HPDE6-E6E7 (cell line): ENCODE results near the gene SKAP1.
"Not testable (repeated sequence)": the region's sequence is repeated elsewhere in the genome, so short reads cannot be mapped to it uniquely, and the experiment has no call there.

Source experiments
- DNase-seq: peaks from one replicate; pipeline ENCODE4 v3.0.0; 2011; ENCODE audit warnings: missing footprints; ENCODE audit errors: extremely low spot score

The SKAP1 gene

GRCh38 chr17:48445248-48445620 is 15.2 kb upstream of the SKAP1 start:
- DNase-seq: no peak

DNA sequence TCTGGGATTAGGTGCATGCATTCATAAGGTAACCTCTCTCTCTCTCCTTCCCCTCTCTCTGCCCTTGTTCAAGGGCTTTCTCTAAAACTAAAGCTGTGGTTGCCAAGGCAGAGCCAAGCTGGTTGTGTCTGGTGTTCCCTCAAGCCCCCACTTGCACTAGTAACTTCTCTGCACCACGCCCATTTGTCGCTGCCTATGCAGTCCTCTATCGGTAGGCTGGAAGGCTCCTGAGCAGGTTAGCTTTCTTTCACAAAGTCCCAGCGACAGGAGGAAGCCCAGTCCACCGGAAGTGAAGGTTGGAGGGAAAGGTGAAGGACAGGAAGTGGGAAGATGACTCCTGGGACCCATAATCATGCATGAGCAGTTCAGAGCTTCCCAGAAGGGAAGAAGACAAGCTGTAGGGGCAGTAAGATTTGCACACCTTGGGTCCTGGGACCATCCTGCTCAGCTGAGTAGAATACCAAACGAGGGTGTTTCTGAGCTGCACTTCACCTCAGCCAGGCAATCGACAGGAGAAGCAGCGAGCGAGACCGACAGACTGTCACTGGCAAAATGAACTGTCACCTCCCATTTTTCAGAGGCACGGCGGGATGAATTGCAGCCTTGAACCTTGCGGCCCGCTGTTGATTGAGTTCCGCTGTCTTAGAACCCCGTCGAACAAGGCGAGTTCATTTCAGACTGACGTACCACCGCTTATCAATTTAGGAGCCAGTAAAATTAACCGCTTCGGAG is 14.7 kb upstream of the SKAP1 start:
- no peak for DNase-seq

DNA sequence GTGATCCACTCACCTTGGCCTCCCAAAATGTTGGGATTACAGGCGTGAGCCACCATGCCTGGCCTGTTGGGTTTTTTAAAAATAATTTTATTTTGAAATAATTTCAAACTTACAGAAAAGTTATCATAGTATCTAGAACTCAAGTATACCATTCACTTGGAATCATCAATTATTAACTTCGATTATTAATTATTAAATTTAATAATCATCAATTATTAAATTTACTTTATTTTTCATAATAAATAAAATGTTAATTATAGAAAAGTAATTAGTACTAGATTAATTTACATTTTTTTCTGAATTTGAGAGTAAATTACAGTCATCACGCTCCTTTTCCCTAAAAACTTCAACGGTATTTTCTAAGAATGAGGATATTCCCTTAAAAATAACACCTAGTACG is 13.7 kb upstream of the SKAP1 start:
- no peak for DNase-seq

GRCh38 chr17:48442819-48443218 is 12.8 kb upstream of the SKAP1 start:
- no peak for DNase-seq

- no peak for DNase-seq
Measured at GRCh38 chr17:48441862-48442261, 11.8 kb upstream of the SKAP1 start.

DNA sequence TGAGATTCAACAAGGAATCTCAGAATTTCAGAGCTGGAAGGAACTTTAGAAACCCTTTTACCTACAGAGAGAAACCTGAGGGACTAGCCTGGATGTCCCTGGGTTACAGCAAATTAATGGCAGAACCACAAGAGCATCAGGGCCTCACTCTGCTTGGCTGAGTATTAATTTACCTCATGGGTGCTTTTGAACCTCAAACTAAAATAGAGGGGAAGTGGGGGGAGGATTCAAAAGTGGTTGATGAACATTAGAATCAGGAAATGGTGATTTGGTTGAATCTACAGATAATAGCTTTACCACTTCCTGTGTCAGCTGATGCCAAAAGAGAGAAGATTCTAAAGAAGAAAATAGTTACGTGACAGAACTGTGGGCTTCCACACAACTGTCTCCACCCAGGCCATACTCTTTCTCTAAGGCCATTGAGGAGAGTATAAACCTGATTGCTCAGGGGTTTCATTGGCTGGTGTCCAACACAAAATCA is 11.3 kb upstream of the SKAP1 start:
- no peak for DNase-seq

- DNase-seq: no peak
Measured at GRCh38 chr17:48440669-48441068, 10.7 kb upstream of the SKAP1 start.

GRCh38 chr17:48439875-48440505 is 10.0 kb upstream of the SKAP1 start:
- no peak for DNase-seq

DNA sequence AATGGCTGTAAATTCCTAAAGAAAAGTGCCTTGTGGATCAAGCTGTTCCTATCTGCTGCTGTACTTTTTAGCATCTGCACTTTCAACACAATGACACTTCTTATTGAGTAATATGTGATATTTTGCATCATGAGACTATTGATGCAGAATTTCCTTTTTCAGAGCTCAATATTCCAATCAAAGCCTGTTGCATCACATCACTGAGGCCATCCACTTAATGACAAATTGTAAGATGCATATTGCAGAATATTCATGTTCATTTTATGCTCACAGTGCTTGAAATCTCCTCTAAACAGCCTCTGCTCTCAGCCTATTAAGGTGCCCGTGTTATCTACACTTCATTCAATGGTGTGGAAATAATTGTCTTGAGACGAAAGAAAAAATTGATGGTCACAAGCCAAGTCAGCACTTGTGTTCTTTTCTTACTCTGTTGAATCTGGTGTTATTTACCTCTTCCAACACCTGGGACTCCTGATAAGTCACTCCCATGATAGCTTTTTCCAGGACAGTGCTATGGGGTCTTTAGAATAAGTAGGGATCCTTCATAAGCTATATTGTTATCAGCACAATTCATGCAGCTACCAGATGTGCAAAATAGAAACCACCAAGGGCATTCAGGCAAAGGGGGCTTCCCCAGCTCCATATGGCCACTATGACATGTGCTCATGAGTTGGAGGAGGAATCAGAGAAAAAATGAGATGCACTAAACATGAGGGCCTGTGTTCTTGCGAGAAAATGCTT is 9.3 kb upstream of the SKAP1 start:
- no peak for DNase-seq

DNA sequence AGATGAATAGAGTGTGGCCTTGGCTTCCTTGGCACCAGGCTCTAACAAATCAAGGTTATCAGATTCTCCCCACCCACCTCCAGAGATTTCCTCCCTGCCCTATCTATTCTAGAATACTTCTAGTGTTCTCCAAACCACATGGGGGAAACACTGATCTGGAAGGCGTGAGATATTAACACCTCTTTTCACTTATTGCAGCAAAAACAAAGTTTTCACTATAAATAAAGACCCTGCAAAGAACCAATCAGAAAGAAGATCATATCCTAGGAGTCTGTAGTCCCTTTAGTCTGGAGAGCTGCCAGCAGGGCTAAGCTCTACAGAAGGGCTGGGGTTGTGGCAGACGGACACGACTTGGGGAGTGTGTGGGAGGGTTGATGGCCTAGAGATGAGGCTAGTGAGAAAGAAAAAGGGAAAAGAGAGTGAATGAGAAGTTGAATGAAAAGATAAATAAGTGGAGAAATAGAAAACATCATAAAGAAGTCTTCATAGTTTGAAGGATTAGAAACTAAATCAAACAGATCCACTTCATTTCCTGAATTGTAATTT is 8.6 kb upstream of the SKAP1 start:
- DNase-seq: no peak

DNA sequence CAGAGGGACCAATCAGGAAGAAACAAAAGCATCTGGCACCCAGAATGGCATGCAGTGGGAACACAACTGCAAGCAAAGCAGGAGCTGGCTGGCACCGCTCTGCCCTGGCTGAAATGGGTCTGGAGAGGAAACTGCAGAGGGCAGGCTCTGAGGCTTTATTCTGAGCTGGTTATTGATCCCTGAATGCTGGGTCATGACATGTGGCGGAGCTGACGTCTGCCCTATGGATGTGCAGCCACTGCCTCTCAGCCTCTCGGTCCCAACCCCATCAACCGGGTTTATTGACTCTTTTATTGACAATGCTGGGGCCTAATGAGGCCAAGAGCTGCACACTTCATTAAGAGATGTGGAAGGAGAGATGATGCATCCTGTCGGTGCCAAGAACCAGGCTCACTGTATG is 3.9 kb upstream of the SKAP1 start:
- no peak for DNase-seq

DNA sequence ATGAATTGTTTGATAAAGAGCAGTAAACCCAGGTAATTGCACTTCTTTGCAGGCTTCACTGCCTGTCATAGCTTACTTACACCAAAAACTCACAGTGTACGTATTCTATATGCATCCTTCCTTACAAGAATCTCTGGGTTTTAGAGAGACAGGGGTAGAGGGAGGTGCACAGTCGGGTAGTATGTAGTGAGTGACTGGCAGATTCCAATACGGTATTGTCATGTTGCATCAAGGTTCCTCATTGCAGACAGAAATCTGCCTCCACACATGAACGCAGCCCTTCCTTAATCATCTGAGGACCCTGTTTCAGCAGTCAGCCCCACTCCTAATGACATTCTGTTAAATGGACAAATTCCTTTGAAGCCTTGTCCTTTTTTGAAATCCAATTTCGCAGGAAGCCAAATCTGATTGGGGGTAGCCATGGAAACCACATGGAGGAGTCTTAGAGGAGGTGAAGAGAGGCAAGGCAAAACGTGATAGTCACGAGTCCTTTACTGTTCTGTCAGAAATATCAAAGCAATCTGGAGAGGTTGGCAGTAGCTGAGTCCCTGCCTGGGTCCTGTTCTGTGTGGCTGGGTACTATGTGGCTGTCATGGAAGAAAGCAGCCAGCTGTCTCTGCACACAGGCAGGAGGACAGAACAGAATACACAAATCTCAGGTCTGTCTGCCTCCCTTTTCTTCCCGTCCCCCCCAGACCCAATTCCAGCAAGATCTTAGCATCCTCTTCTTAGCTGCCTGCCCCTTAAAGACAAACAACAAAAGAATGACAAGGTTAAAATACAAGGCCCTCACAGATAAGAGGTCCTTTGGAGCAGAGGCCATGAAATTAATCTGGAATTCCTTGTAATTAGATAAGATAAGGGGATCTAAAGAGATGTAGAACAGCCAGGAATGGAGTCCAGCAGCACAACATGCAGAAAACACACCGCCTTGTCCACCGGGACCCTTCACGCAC is 3.1 kb upstream of the SKAP1 start:
- no peak for DNase-seq

DNA sequence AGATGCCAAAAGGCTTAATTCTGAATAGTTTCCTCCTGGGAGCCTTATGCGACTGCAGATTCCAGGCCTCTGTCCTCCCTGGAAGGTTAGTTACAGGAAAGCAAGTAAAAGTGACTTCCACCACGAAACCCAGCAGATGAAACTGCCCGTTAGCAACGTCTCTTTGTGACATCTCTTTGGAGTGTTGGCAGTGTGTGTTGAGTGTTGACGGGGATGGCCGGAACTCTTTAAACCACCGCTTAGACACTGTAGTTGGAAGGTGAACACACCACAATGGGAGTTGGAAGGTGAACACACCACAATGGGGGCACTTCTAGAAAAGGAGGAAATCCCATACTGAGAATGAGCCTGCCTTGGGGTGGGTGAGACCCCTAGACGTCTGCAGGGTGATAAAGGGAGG is 858 bp downstream of the SKAP1 start:
- no peak for DNase-seq

GRCh38 chr17:48427598-48427997 is 2.4 kb downstream of the SKAP1 start:
- DNase-seq: no peak

DNA sequence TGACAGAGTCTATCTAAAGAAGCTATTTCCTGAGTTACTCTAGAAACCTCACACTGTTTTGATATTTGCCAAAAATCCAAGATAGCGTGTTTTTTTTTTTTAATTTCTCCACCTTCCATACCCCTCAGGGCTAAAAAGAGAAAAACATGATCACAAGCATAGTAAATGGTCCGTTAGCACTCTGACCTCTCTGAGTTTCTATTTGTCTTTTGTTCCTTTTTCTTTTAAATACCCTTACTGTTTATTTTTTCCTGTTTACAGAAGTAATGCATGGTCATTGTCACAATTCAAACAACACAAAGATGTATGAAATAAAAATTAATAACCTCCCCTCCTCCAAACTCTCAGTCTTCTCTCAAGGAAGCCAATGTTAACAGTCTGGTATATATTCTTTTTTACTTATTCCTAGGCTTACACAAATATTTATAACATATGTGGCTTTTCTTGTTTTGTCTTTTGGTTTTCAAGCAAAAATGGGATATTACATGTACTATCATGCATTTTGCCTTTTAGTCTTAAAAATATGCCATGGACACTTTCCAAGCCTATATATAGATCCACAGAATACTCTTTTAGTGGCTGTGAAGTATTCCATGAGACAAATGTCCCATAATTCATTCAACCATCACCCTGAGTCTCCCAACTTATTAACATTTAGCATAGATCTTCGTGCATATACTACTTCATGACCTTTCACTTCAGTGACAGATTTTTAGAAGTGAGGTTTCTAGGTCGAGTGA is 3.1 kb downstream of the SKAP1 start:
- DNase-seq: no peak

DNA sequence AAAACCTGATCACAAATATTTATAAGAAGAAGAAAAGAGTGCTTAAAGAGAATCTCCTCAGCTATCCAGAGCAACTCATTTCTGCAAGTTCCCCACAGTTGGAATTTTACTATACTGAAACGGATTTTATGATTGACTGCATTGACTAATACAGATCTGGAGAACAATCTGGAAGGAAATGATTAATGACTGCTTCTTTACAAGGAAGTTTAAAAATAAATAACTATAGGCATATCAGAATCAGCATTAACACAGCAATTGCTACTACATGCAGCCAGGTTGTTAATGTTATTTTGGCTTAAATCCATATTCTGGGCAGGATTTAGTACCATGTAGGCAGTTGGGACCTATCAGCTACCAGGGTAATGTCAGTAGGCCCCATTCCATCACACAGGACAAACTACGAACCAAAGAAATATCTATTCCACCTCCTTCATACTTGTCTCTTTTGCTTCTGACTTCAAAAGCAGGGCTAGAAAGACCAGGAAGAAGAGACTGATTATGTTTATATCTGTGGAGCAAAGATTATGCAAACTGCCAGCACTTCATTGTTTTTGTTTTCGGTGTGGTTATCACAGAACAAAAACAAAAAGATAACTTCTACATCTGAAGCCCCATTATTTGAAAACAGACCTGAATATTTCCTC is 3.9 kb downstream of the SKAP1 start:
- DNase-seq: no peak

DNA sequence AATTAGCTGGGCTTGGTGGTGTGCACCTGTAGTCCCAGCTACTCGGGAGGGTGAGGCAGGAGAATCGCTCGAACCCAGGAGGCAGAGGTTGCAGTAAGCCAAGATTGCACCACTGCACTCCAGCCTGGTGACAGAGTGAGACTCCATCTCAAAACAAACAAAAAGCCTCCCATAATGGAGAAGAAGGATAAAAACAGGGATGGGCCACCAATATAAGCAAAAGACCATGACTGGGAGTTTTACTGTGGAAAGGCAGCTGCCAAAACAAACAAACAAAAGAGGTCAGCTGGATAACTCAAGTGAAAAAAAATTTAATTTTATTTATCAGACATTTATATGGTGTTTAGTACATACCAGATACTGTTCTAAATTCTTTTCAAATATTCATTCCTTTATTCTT is 8.0 kb downstream of the SKAP1 start:
- DNase-seq: not testable (repeated sequence)

DNA sequence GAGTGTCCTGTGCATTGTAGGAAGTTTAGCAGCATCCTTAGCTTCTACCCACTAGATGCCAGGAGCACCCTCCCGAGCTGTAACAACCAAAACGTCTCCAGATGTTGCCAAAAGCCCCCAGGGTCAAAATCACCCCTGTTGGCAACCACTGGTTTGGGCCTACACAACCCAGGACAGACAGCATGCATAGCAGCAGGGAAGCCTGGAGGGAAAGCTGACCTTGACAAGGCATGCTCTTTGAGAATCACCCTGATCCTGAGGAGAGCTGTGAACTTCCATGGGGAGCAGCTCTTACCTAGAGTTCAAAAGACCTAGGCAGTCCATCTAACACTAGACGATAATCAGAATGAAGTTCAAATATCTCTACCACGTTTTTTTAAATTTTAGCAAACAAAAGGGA is 9.2 kb downstream of the SKAP1 start:
- DNase-seq: no peak

DNA sequence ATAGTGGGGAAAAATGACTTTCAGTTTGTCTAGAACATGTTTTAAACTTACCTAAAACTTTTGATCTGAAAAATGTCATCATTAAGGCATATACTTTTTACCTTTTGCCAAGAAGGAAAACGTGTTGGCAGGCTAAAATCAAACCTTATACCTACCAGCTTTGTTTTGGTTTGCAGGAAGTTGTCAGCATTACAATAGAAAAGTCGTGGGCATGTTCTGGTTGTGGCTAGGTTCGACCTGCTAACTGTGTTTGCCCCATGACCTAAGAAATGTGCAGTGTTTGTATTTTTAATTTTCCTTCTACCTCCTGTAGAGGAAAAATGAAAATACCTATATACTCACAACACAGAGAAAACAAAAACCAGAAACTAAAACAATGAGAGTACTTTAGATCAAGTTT is 13.0 kb downstream of the SKAP1 start:
- DNase-seq: no peak
